ENCODE measurements around the gene CHD2.
"Not testable (repeated sequence)": the region's sequence is repeated elsewhere in the genome, so short reads cannot be mapped to it uniquely, and the experiment has no call there.

The CHD2 gene

DNA sequence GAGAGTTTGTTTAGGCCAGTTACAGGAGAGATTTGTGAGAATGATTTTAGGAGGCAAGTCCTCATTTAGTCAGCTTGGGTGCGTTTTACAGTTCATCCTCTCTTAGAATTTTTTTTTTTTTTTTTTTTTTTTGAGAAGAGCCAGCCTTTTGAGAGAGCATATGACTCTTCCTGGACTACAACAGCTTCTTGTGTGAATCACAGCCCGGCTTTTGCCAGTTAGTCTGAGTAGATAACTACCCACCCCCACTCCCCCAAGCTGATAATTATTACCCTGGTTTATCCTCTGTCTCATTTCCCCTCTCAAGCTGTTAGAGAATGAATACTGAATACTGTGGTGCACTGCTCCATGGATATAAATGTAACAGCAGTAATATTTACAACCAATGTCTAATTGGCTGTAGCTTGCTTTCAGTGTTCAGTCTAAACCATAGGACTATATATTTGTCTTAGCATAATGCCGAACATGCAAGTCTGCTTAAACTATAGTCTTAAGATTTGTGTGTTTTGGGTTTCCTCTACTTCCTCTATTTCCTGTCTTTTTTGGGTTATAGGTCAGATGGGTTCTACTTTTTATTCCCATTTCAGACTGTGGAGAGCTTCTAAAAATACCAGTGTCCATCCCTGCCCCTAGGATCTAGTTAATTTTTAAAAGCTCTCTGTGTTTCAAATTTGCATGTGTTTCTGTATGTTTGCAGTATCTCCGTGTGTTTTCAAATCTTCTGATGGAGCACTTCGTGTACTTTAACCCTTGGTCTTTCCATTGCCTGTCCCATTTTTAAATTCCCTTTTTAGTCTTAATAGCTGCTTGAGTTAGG is 8.0 kb downstream of the CHD2 start:
- Histone ChIP-seq H3K4me1 (ENCODE audit: control insufficient read depth in 1 of 2, insufficient read depth in 2 of 2, low read length in 2 of 2) (peaks cover 33 to 36% of the 10 kb centered on the region in 2 donors), H3K27me3 (ENCODE audit: low read depth, low read length) (no peaks in the 10 kb centered on the region), H3K4me3 (ENCODE audit: low read depth in 1 of 2, low read length in 2 of 2) (peak overlapping the region; percentile 31 to 34)

DNA sequence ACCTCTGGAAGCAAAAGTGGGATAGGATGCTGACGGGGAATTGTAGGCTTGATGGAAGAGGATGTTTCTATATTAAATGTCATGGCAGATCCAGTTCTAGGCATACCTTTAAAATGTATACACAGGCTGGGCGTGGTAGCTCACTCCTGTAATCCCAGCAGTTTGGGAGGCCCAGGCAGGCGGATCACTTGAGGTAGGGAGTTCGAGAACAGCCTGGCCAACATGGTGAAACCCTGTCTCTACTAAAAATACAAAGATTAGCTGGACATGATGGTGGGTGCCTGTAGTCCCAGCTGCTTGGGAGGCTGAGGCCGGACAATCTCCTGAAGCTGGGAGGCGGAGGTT is 8.6 kb downstream of the CHD2 start:
- no peaks in the 10 kb centered on the region for H3K9me3 ChIP-seq (ENCODE audit: control insufficient read depth in 1 of 2, low read length in 2 of 2)
- peak overlapping the region; percentile 100 for H3K27ac ChIP-seq (ENCODE audit: low read length)
- H3K27me3 ChIP-seq (ENCODE audit: low read depth, low read length), result no peaks in the 10 kb centered on the region
- H3K4me3 ChIP-seq (ENCODE audit: low read depth in 1 of 2, low read length in 2 of 2), result peak overlapping the region; percentile 16 to 31
- H3K4me1 ChIP-seq (ENCODE audit: control insufficient read depth in 1 of 2, insufficient read depth in 2 of 2, low read length in 2 of 2), result peaks cover 33 to 36% of the 10 kb centered on the region in 2 donors
- peaks cover 0 to 20% of the 10 kb centered on the region in 2 donors for H3K36me3 ChIP-seq (ENCODE audit: control insufficient read depth in 1 of 2, insufficient read depth in 2 of 2, low read length in 2 of 2)

More for the DNA sequence above, 8.0 kb downstream of the CHD2 start:
- H3K36me3 ChIP-seq (ENCODE audit: control insufficient read depth in 1 of 2, insufficient read depth in 2 of 2, low read length in 2 of 2), result peaks cover 0 to 20% of the 10 kb centered on the region in 2 donors
- H3K9me3 ChIP-seq (ENCODE audit: control insufficient read depth in 1 of 2, low read length in 2 of 2), result no peaks in the 10 kb centered on the region
- peak overlapping the region; percentile 100 for H3K27ac ChIP-seq (ENCODE audit: low read length)

DNA sequence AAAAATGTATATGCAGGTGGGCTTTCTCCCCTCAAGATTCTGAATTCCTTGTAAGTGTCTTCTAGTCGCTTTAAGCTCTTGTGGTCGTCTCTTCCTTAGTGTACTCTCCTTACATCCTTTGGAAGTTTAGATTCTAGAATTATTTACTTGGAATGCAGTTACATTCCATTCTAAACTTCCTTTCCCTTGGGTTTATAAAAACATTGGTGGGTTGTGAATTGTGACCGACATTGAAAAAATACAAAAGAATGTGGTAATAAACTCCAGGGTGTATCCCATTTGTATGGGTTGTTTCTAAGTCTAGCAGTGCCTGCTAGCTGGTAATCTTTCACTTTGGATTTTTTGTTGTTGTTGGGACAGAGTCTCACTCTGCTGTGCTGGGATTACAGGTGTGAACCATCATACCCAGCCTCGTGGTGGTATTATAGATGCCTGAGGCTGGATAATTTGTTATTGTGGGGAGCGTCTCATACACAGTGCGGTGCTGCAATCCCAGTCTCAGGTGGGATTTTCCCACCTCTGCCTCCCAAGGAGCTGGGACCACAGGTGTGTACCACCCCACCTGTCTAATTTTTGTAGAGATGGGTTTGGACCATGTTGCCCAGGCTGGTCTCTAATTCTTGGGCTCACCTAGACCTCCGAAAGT is 9.1 kb downstream of the CHD2 start:
- Histone ChIP-seq H3K9me3 (ENCODE audit: control insufficient read depth in 1 of 2, low read length in 2 of 2) (no peaks in the 10 kb centered on the region), H3K27me3 (ENCODE audit: low read depth, low read length) (no peaks in the 10 kb centered on the region), H3K27ac (ENCODE audit: low read length) (peak overlapping the region; percentile 100), H3K36me3 (ENCODE audit: control insufficient read depth in 1 of 2, insufficient read depth in 2 of 2, low read length in 2 of 2) (peaks cover 0 to 20% of the 10 kb centered on the region in 2 donors), H3K4me3 (ENCODE audit: low read depth in 1 of 2, low read length in 2 of 2) (peak overlapping the region in 1 of 2 donors; percentile 16), H3K4me1 (ENCODE audit: control insufficient read depth in 1 of 2, insufficient read depth in 2 of 2, low read length in 2 of 2) (peaks cover 36 to 41% of the 10 kb centered on the region in 2 donors)

DNA sequence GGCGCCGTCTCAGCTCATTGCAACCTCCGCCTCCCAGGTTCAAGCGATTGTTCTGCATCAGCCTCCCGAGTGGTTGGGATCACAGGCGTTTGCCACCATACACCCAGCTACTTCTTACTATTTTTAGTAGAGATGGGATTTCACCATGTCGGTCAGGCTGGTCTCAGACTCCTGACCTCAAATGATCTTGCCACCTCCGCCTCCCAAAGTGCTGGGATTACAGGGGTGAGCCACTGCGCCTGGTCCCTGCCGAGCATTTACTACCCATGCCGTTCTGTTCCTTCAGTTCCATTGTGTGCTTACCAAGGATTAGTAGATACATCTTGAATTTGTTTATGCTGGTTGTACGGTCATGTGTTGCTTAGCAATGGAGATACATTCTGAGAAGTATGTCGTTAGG is 10.3 kb downstream of the CHD2 start:
- Histone ChIP-seq H3K4me1 (ENCODE audit: control insufficient read depth in 1 of 2, insufficient read depth in 2 of 2, low read length in 2 of 2) (peaks cover 42 to 46% of the 10 kb centered on the region in 2 donors), H3K27me3 (ENCODE audit: low read depth, low read length) (no peaks in the 10 kb centered on the region), H3K4me3 (ENCODE audit: low read depth in 1 of 2, low read length in 2 of 2) (no peak overlapping the region)

DNA sequence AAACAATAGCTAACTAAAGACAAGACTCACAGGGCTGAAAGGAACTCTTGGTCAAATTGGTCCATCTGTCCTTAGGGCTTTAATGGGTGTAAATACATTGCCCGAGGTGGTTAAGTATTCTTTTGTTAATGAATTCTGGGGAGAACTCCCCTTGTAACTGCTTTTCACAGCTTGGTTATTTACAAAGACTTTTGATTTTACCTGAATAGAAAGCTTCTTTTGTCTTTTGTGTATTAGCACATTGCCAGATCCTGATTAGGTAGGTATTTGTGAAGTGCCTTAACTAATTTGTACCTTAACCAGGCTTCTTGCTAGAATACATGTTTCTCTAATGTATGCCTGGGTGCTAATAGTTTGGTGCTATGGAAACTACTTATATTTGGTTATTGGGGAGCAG is 14.0 kb downstream of the CHD2 start:
- Histone ChIP-seq H3K36me3 (ENCODE audit: control insufficient read depth in 1 of 2, insufficient read depth in 2 of 2, low read length in 2 of 2) (peaks cover 0 to 19% of the 10 kb centered on the region in 2 donors), H3K9me3 (ENCODE audit: control insufficient read depth in 1 of 2, low read length in 2 of 2) (no peaks in the 10 kb centered on the region), H3K4me3 (ENCODE audit: low read depth in 1 of 2, low read length in 2 of 2) (no peak overlapping the region), H3K4me1 (ENCODE audit: control insufficient read depth in 1 of 2, insufficient read depth in 2 of 2, low read length in 2 of 2) (peaks cover 14 to 67% of the 10 kb centered on the region in 2 donors), H3K27ac (ENCODE audit: low read length) (peak overlapping the region; percentile 79), H3K27me3 (ENCODE audit: low read depth, low read length) (no peaks in the 10 kb centered on the region)

More for the DNA sequence above, 10.3 kb downstream of the CHD2 start:
- Histone ChIP-seq H3K36me3 (ENCODE audit: control insufficient read depth in 1 of 2, insufficient read depth in 2 of 2, low read length in 2 of 2) (peaks cover 0 to 20% of the 10 kb centered on the region in 2 donors), H3K9me3 (ENCODE audit: control insufficient read depth in 1 of 2, low read length in 2 of 2) (no peaks in the 10 kb centered on the region), H3K27ac (ENCODE audit: low read length) (peak overlapping the region; percentile 57)

DNA sequence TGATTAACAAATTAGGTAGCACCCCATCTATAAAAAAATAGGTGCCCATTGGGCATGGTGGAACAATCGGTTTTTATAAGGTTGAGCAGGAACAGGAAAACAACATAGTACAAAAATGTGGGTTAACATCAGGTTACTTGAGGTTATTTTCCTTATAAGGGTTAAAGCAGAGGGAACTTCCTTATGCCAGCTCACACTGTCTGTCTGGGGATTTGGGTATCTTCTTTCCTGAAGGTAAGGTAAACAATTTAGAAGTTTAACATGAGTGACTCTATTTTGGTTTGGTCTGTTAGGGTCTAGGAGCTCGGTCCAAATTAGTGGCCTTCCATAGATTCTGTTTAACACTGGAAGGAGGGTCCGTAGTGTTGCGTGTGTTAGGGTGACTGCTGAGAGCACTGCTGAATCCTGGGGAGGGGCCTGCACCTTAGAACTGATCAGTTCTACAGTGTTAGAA is 14.7 kb downstream of the CHD2 start:
- no peak overlapping the region for H3K4me3 ChIP-seq (ENCODE audit: low read depth in 1 of 2, low read length in 2 of 2)
- H3K36me3 ChIP-seq (ENCODE audit: control insufficient read depth in 1 of 2, insufficient read depth in 2 of 2, low read length in 2 of 2), result peaks cover 0 to 19% of the 10 kb centered on the region in 2 donors
- H3K4me1 ChIP-seq (ENCODE audit: control insufficient read depth in 1 of 2, insufficient read depth in 2 of 2, low read length in 2 of 2), result peaks cover 9 to 68% of the 10 kb centered on the region in 2 donors
- peak overlapping the region; percentile 79 for H3K27ac ChIP-seq (ENCODE audit: low read length)
- H3K27me3 ChIP-seq (ENCODE audit: low read depth, low read length), result no peaks in the 10 kb centered on the region
- no peaks in the 10 kb centered on the region for H3K9me3 ChIP-seq (ENCODE audit: control insufficient read depth in 1 of 2, low read length in 2 of 2)

DNA sequence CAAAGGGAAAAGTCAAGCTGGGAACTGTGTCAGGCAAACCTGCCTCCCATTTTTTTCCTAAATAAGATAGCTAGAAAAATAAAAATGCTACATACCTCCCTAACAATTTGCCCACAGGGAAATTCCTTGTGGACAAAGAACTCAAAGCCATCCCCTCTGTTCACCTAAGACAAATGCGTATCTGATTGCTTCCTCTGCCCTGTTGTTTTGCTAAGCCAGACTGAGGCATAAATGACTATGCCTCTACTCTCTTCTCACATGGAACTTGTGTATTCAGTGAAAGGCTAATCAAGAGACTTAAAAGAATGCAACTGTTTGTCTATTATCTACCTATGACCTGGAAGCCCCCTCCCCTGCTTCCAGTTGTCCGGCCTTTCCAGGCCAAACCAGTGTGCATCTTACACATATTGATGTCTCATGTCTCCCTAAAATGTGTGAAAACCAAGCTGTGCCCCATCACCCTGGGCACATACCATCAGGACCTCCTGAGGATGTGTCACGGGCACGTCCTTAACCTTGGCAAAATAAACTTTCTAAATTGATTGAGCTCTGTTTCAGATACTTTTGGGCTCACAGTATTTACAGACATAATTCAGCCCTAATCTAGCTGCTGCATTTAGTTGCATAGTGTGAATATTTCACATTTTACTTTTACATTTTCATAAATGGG is 15.8 kb downstream of the CHD2 start:
- peak overlapping the region; percentile 17 for H3K27ac ChIP-seq (ENCODE audit: low read length)
- H3K27me3 ChIP-seq (ENCODE audit: low read depth, low read length), result no peaks in the 10 kb centered on the region
- no peak overlapping the region for H3K4me3 ChIP-seq (ENCODE audit: low read depth in 1 of 2, low read length in 2 of 2)
- peaks cover 15 to 68% of the 10 kb centered on the region in 2 donors for H3K4me1 ChIP-seq (ENCODE audit: control insufficient read depth in 1 of 2, insufficient read depth in 2 of 2, low read length in 2 of 2)
- H3K36me3 ChIP-seq (ENCODE audit: control insufficient read depth in 1 of 2, insufficient read depth in 2 of 2, low read length in 2 of 2), result peaks cover 0 to 19% of the 10 kb centered on the region in 2 donors
- H3K9me3 ChIP-seq (ENCODE audit: control insufficient read depth in 1 of 2, low read length in 2 of 2), result no peaks in the 10 kb centered on the region

DNA sequence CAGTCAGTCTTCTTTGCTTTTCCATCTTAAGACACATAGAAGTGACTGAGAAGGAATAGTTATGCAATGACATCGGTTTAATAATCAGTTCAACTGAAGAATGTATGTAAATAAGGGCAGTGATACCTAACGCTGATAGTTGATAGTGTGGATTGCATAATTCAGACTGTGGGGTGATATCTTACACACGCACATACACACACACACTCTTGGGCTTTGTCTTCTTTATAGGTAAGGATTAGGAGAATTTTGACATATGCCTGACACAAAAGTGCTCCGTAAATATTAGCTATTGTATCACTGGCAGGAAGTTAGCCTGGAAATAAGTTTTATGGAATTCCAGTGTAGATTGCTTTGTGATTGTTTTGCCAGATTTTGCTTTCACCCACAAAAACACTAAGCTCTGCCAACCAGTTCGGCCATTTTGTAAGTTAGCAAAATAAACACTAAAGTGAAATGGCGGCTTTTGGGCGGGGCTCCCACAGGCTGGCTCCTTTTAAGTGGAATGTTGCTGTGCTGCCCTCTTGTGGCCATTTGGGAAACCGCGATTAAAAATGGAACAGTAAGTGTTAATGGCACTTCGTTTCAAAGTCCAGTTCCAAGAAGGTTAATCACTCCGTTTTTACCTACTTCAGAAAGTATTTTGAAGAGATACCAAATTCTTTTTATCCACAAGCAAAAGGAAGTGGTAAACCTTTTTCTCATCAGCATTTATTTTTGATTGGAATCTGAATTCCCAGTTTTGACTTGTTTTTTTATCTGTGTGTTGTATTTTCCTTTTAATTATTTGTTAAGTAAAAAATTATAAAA is 17.7 kb downstream of the CHD2 start:
- Histone ChIP-seq H3K4me1 (ENCODE audit: control insufficient read depth in 1 of 2, insufficient read depth in 2 of 2, low read length in 2 of 2) (peaks cover 32 to 75% of the 10 kb centered on the region in 2 donors), H3K27ac (ENCODE audit: low read length) (peak overlapping the region; percentile 84), H3K36me3 (ENCODE audit: control insufficient read depth in 1 of 2, insufficient read depth in 2 of 2, low read length in 2 of 2) (peaks cover 0 to 32% of the 10 kb centered on the region in 2 donors), H3K9me3 (ENCODE audit: control insufficient read depth in 1 of 2, low read length in 2 of 2) (no peaks in the 10 kb centered on the region), H3K27me3 (ENCODE audit: low read depth, low read length) (no peaks in the 10 kb centered on the region), H3K4me3 (ENCODE audit: low read depth in 1 of 2, low read length in 2 of 2) (peak overlapping the region; percentile 21 to 23)

DNA sequence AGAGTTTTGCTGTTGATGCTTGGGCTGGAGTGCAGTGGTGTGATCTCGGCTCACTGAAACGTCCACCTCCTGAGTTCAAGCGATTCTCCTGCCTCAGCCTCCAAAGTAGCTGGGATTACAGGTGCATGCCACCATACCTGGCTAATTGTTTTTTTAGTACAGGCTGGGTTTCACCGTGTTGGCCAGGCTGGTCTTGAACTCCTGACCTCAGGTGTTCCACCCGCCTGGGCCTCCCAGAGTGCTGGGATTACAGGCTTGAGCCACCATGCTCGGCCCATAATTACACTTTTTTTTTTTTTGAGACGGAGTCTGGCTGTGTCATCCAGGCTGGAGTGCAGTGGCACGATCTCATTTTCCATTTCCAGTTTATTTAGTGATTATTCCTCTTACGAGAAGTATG is 18.8 kb downstream of the CHD2 start:
- not testable (repeated sequence) for H3K9me3 ChIP-seq (ENCODE audit: control insufficient read depth in 1 of 2, low read length in 2 of 2); H3K27me3 ChIP-seq (ENCODE audit: low read depth, low read length); H3K4me3 ChIP-seq (ENCODE audit: low read depth in 1 of 2, low read length in 2 of 2); H3K27ac ChIP-seq (ENCODE audit: low read length)
- peaks cover 33 to 74% of the 10 kb centered on the region in 2 donors for H3K4me1 ChIP-seq (ENCODE audit: control insufficient read depth in 1 of 2, insufficient read depth in 2 of 2, low read length in 2 of 2)
- H3K36me3 ChIP-seq (ENCODE audit: control insufficient read depth in 1 of 2, insufficient read depth in 2 of 2, low read length in 2 of 2), result peaks cover 0 to 35% of the 10 kb centered on the region in 2 donors

DNA sequence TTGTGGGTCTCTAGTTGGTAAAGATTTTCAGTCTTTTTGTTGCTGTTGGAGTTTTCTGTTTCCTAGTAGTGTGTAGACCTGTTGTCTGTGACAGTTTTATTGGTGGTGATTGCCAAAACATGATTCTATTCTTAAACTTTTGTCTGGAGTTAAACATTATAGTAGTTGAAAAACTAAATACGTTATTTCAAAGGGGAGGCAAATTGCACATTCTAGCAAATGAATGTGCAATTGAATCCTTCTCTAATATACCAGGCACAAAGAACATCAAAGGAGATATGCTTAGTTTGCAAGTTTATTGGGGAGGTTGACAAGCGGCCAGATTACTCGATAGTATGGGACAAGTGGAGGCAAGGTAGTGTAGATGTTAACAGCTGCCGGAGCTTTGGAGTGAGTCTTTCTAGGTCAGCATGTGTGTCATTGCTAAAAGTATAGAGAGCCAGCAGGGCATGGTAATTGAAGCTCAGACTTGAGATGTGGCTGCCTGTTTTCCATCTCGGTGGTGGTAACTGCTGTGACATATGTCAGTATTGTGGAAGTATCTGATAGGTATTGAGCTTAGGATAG is 20.6 kb downstream of the CHD2 start:
- H3K4me3 ChIP-seq (ENCODE audit: low read depth in 1 of 2, low read length in 2 of 2), result no peak overlapping the region
- no peaks in the 10 kb centered on the region for H3K9me3 ChIP-seq (ENCODE audit: control insufficient read depth in 1 of 2, low read length in 2 of 2)
- peaks cover 14 to 35% of the 10 kb centered on the region in 2 donors for H3K36me3 ChIP-seq (ENCODE audit: control insufficient read depth in 1 of 2, insufficient read depth in 2 of 2, low read length in 2 of 2)
- H3K4me1 ChIP-seq (ENCODE audit: control insufficient read depth in 1 of 2, insufficient read depth in 2 of 2, low read length in 2 of 2), result peaks cover 26 to 64% of the 10 kb centered on the region in 2 donors
- H3K27me3 ChIP-seq (ENCODE audit: low read depth, low read length), result no peaks in the 10 kb centered on the region
- H3K27ac ChIP-seq (ENCODE audit: low read length), result peak overlapping the region; percentile 66

Measured in muscle layer of duodenum (tissue), 2 donors.